CD14-positive monocyte (primary cell): Measurements from ENCODE around the gene PROC. TPM values are rescaled to one million over a fixed set of nuclear protein-coding genes. Genes with fewer than 3 reads are reported as not detected.

ENCODE experiments used
- DNase-seq, 3 donors: peaks; one replicate each; pipeline ENCODE4 v3.0.0-alpha.2; 2011 to 2022
- H2AFZ ChIP-seq: 2 replicates; pipeline ENCODE4 v1.6.0; 2012; ENCODE audit warnings: mild to moderate bottlenecking, low read depth, low read length, inconsistent platforms; ENCODE audit not compliant: insufficient read depth, poor library complexity, severe bottlenecking
- H3K27ac ChIP-seq, 2 donors: 1 replicate in 1 of 2; 2 replicates in 1 of 2; pipeline ENCODE4 v1.5.1; 2012 to 2013; ENCODE audit warnings: low read length in 2 of 2, control low read depth in 1 of 2, inconsistent platforms in 1 of 2, low read depth in 1 of 2, mild to moderate bottlenecking in 1 of 2
- H3K27me3 ChIP-seq, 2 donors: one replicate each; pipeline versions ENCODE4 v1.6.0 to v1.6.1; 2011 to 2013; ENCODE audit warnings: low read length in 2 of 2; ENCODE audit not compliant: control insufficient read depth in 2 of 2, insufficient read depth in 2 of 2
- H3K36me3 ChIP-seq, 2 donors: replicated peaks in 1 of 2; 1 replicate in 1 of 2; 2 replicates in 1 of 2; pipeline versions ENCODE4 v1.5.1 to v1.6.1; 2012 to 2013; ENCODE audit warnings: low read length in 2 of 2, control low read depth in 1 of 2, inconsistent platforms in 1 of 2, mild to moderate bottlenecking in 1 of 2; ENCODE audit not compliant: insufficient read depth in 2 of 2, control insufficient read depth in 1 of 2
- H3K4me1 ChIP-seq, 2 donors: 1 replicate in 1 of 2; 2 replicates in 1 of 2; pipeline versions ENCODE4 v1.5.1 to v1.6.1; 2012 to 2013; ENCODE audit warnings: low read length in 2 of 2, control low read depth in 1 of 2, inconsistent platforms in 1 of 2, mild to moderate bottlenecking in 1 of 2, moderate library complexity in 1 of 2; ENCODE audit not compliant: insufficient read depth in 2 of 2, control insufficient read depth in 1 of 2
- H3K4me2 ChIP-seq: replicated peaks from 2 replicates; pipeline ENCODE3; 2012; ENCODE audit warnings: low read length, moderate library complexity, mild to moderate bottlenecking; ENCODE audit not compliant: poor library complexity, severe bottlenecking; ENCODE audit errors: extremely low read depth
- H3K4me3 ChIP-seq, 3 experiments: fragments of 200-600 bp in 1 of 3; sonication (generic) in 1 of 3; replicated peaks in 1 of 3; 1 replicate in 2 of 3; 2 replicates in 1 of 3; pipeline ENCODE4 v1.5.1; 2011 to 2013; ENCODE audit warnings: low read length in 3 of 3, mild to moderate bottlenecking in 3 of 3, control low read depth in 2 of 3, low read depth in 2 of 3, inconsistent platforms in 1 of 3, moderate library complexity in 1 of 3
- H3K79me2 ChIP-seq: 2 replicates; pipeline ENCODE4 v1.6.0; 2012; ENCODE audit warnings: mild to moderate bottlenecking, control low read depth, inconsistent platforms, low read length, moderate library complexity; ENCODE audit not compliant: insufficient read depth
- H3K9ac ChIP-seq: 2 replicates; pipeline ENCODE4 v1.6.0; 2017; ENCODE audit warnings: low read length, mild to moderate bottlenecking; ENCODE audit not compliant: insufficient read depth, poor library complexity, severe bottlenecking
- H3K9me3 ChIP-seq, 2 donors: replicated peaks in 1 of 2; 1 replicate in 1 of 2; 2 replicates in 1 of 2; pipeline versions ENCODE4 v1.5.1 to v1.6.1; 2012 to 2013; ENCODE audit warnings: low read length in 2 of 2, control low read depth in 1 of 2; ENCODE audit not compliant: control insufficient read depth in 1 of 2, insufficient read depth in 1 of 2
- H4K20me1 ChIP-seq: 2 replicates; pipeline ENCODE4 v1.6.0; 2012; ENCODE audit warnings: mild to moderate bottlenecking, low read length, control low read depth, moderate library complexity; ENCODE audit not compliant: insufficient read depth
- H3K27ac Mint-ChIP-seq, 7 donors: one replicate each; pipeline ENCODE4 v1.8.0; 2020; ENCODE audit warnings: mild to moderate bottlenecking in 7 of 7, mixed read lengths in 7 of 7, moderate library complexity in 6 of 7, inconsistent platforms in 2 of 7
- H3K27me3 Mint-ChIP-seq, 3 donors: one replicate each; pipeline ENCODE4 v1.8.0; 2021 to 2022; ENCODE audit warnings: low read depth in 3 of 3, mild to moderate bottlenecking in 3 of 3, mixed read lengths in 3 of 3, moderate library complexity in 3 of 3, inconsistent platforms in 1 of 3
- H3K36me3 Mint-ChIP-seq, 2 donors: one replicate each; pipeline ENCODE4 v1.8.0; 2020; ENCODE audit warnings: mixed read lengths in 2 of 2, inconsistent platforms in 1 of 2, mild to moderate bottlenecking in 1 of 2
- H3K4me1 Mint-ChIP-seq: one replicate; pipeline ENCODE4 v1.8.0; 2020; ENCODE audit warnings: mild to moderate bottlenecking, mixed read lengths
- H3K4me3 Mint-ChIP-seq, 2 donors: one replicate each; pipeline ENCODE4 v1.8.0; 2020; ENCODE audit warnings: mild to moderate bottlenecking in 2 of 2, mixed read lengths in 2 of 2, moderate library complexity in 1 of 2
- H3K9me3 Mint-ChIP-seq, 7 donors: one replicate each; pipeline ENCODE4 v1.8.0; 2020 to 2022; ENCODE audit warnings: mixed read lengths in 7 of 7, mild to moderate bottlenecking in 6 of 7, moderate library complexity in 6 of 7, inconsistent platforms in 2 of 7
- CTCF ChIP-seq: fragments of 200-600 bp; IDR thresholded peaks from one replicate; pipeline ENCODE4 v1.8.0; 2022; ENCODE audit warnings: antibody characterized with exemption, mild to moderate bottlenecking
- WGBS: methylation state at CpG from one replicate; pipeline ENCODE4 v1.1.5; 2013; ENCODE audit warnings: missing lambda C conversion rate; ENCODE audit not compliant: insufficient coverage; 5-methylcytosine and 5-hydroxymethylcytosine counted together
- intact Hi-C, 2 donors: fragments of 100-400 bp; cut with micrococcal nuclease; formaldehyde crosslinking; loops; one replicate each; pipeline versions ENCODE4 v1.15.0 to v1.15.1; 2023
- polyA plus RNA-seq, 3 donors: library from polyadenylated mRNA; depleted of rRNA in 1 of 3; unstranded in 2 of 3; stranded (reverse) in 1 of 3; fragments of 300-500 nt in 2 of 3; fragments of >200 nt in 1 of 3; fragmentation: Illumina TruSeq in 2 of 3; gene quantifications; 1 replicate in 2 of 3; 2 replicates in 1 of 3; pipeline ENCODE4 v1.2.3, GENCODE V29; 2012 to 2021

Gene PROC
- polyA plus RNA-seq, 3 donors, result 0.69 TPM; not detected in 2

DNA sequence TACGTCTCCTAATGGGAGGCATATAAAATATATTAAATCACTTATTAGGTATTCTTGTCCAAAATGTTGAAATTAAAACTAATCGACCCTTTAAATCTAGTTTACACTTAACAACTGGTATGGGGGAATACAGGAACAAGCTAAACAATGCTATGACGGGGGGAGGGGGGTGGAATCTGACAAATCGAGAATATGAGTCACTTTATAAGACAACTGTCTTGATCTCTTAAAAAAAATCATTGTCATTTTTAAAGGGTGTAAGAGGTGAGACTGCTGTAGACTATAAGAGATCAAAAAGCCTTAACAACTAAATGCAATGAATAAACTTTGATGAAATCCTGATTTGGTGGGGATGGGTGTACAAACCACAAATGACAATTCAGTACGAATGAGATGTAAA is 36.5 kb upstream of the PROC start:
- H3K4me1 Mint-ChIP-seq, result peaks cover 53% of the 10 kb centered on the region
- H3K4me2 ChIP-seq, result no peak overlapping the region
- peaks cover 0 to 3% (median 0%) of the 10 kb centered on the region in 7 donors for H3K9me3 Mint-ChIP-seq
- H3K4me3 ChIP-seq, result no peak overlapping the region
- no peak for TF ChIP-seq CTCF
- H3K4me3 Mint-ChIP-seq, result no peak overlapping the region
- H4K20me1 ChIP-seq, result peaks cover 90% of the 10 kb centered on the region
- no peak overlapping the region for H2AFZ ChIP-seq
- H3K27ac ChIP-seq, result no peak overlapping the region
- peaks cover 0 to 5% of the 10 kb centered on the region in 2 donors for H3K36me3 ChIP-seq
- intact Hi-C loops, result loop anchor here in 1 of 2 donors (5.0 kb wide), 1 partner anchor 39 kb away; no protein-coding TSS in a partner anchor
- H3K27me3 ChIP-seq, result no peaks in the 10 kb centered on the region
- H3K9ac ChIP-seq, result no peak overlapping the region
- H3K79me2 ChIP-seq, result peaks cover 97% of the 10 kb centered on the region
- no peak for DNase-seq
- peak overlapping the region in 2 of 7 donors; percentile 30 to 72 for H3K27ac Mint-ChIP-seq
- no peaks in the 10 kb centered on the region for H3K27me3 Mint-ChIP-seq
- H3K9me3 ChIP-seq, result no peaks in the 10 kb centered on the region
- 80% methylated on average over 1 of the region's 5 CpGs for WGBS
- H3K4me1 ChIP-seq, result peaks cover 18 to 32% of the 10 kb centered on the region in 2 donors
- H3K36me3 Mint-ChIP-seq, result peaks cover 16 to 22% of the 10 kb centered on the region in 2 donors

DNA sequence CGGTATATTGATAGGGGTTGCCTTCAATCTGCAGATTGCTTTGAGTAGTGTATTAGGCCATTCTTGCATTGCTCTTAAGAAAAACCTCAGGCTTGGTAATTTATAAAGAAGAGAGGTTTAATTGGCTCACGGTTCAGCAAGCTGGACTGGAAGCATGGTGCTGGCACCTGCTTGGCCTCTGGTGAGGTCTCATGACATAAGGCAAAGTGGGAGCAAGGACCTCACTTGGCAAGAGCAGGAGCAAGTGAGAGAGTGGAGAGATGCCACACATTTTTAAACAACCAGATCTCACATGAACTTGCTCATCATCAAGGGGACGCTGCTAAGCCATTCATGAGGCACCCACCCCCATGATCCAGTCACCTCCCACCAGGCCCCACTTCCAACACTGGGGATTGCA is 35.4 kb upstream of the PROC start:
- H3K27ac Mint-ChIP-seq, result peak overlapping the region in 5 of 7 donors; percentile 13 to 73 (median 42)
- H4K20me1 ChIP-seq, result peaks cover 79% of the 10 kb centered on the region
- H3K4me3 ChIP-seq, result no peak overlapping the region
- H3K36me3 Mint-ChIP-seq, result peaks cover 11 to 22% of the 10 kb centered on the region in 2 donors
- H3K9me3 ChIP-seq, result no peaks in the 10 kb centered on the region
- no peaks in the 10 kb centered on the region for H3K27me3 Mint-ChIP-seq
- no peaks in the 10 kb centered on the region for H3K27me3 ChIP-seq
- no peak overlapping the region for H3K9ac ChIP-seq
- H3K9me3 Mint-ChIP-seq, result peaks cover 0 to 2% (median 0%) of the 10 kb centered on the region in 7 donors
- no peak for TF ChIP-seq CTCF
- H3K4me1 Mint-ChIP-seq, result peaks cover 50% of the 10 kb centered on the region
- H3K79me2 ChIP-seq, result peaks cover 92% of the 10 kb centered on the region
- no peak overlapping the region for H3K4me2 ChIP-seq
- DNase-seq, result no peak
- H3K4me1 ChIP-seq, result peaks cover 15 to 28% of the 10 kb centered on the region in 2 donors
- 93% methylated on average over 2 of the region's 3 CpGs for WGBS
- H3K27ac ChIP-seq, result no peak overlapping the region
- no peak overlapping the region for H2AFZ ChIP-seq
- no peak overlapping the region for H3K4me3 Mint-ChIP-seq
- H3K36me3 ChIP-seq, result peaks cover 0 to 5% of the 10 kb centered on the region in 2 donors
- intact Hi-C loops, result loop anchor here in 1 of 2 donors (5.0 kb wide), 1 partner anchor 41 kb away; no protein-coding TSS in a partner anchor
